ENCODE data around the gene DNAI1. TPM values are rescaled to one million over a fixed set of nuclear protein-coding genes. Genes with fewer than 3 reads are reported as not detected.
"Not testable (repeated sequence)": the region's sequence is repeated elsewhere in the genome, so short reads cannot be mapped to it uniquely, and the experiment has no call there.

DNAI1 gene
- total and polyA plus RNA-seq, 12 donors = 0.06 to 1.4 (median 0.28) TPM; not detected in 7

DNA sequence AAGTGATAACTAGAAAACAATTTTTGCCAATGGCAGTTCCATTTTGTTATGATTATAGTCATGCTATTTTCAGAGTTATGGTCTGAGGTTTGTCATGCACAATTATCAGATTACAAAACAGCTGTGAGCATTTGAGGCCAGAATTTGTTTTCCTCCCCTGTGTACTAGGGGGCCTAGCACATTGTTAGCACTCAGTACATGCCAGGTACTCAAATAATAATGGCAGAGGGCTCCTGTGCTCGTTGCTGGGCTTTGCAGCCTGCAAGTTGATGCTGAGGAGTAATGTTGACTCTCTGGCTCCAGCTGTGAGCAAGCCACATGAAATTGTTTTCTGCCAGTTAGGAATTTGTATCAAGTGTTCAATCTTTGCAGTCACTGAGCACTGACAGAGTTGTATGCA, 6.9 kb downstream of the DNAI1 start:
- no peaks in the 10 kb centered on the region for H3K27me3 ChIP-seq
- peak in 1 of 7 donors; percentile 18 for DNase-seq
- WGBS, 4 donors = 11 to 50% (median 37%) methylated on average over 1 of the region's 1 CpG
- H3K9me3 ChIP-seq (replicated peaks in 1 of 3) = no peaks in the 10 kb centered on the region
- no peak overlapping the region for H3K27ac ChIP-seq
- intact Hi-C loops (cut with DNase I) = no loop called here
- TF ChIP-seq POLR2A (IDR thresholded peaks at IDR 0.05) = no peak
- TF ChIP-seq, protein P1, sequence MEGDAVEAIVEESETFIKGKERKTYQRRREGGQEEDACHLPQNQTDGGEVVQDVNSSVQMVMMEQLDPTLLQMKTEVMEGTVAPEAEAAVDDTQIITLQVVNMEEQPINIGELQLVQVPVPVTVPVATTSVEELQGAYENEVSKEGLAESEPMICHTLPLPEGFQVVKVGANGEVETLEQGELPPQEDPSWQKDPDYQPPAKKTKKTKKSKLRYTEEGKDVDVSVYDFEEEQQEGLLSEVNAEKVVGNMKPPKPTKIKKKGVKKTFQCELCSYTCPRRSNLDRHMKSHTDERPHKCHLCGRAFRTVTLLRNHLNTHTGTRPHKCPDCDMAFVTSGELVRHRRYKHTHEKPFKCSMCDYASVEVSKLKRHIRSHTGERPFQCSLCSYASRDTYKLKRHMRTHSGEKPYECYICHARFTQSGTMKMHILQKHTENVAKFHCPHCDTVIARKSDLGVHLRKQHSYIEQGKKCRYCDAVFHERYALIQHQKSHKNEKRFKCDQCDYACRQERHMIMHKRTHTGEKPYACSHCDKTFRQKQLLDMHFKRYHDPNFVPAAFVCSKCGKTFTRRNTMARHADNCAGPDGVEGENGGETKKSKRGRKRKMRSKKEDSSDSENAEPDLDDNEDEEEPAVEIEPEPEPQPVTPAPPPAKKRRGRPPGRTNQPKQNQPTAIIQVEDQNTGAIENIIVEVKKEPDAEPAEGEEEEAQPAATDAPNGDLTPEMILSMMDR (IDR thresholded peaks at IDR 0.05) = no peak
- H3K4me3 ChIP-seq = no peak overlapping the region
- H3K4me1 ChIP-seq (replicated peaks in 1 of 2) = peaks cover 0 to 11% of the 10 kb centered on the region in 2 donors
- no peaks in the 10 kb centered on the region for H3K36me3 ChIP-seq (replicated peaks in 1 of 2)

DNA sequence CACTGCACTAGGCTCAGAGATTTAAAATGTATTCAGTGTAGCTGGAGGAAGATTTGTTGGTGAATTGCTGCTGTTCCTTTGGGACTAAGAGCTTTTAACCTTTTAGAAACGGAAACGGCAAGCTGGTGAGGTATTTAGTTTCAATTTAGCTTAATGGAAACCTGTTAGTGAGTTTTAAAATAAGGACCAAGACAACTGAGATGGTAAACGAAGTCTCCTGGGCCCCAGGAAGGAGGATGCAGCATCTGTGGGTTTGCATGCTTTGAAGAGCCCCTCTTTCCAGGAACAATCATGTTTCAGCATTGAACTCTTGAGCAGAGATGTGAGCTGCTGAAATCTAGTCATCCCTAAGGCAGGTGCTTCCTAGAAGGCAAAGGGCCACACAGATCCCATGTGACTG, 16.5 kb downstream of the DNAI1 start:
- intact Hi-C loops (cut with DNase I) = no loop called here
- TF ChIP-seq, protein P1 (IDR thresholded peaks at IDR 0.05) = no peak
- no peak for TF ChIP-seq POLR2A (IDR thresholded peaks at IDR 0.05)
- H3K4me1 ChIP-seq (replicated peaks in 1 of 2) = no peaks in the 10 kb centered on the region
- H3K36me3 ChIP-seq (replicated peaks in 1 of 2) = no peaks in the 10 kb centered on the region
- H3K9me3 ChIP-seq (replicated peaks in 1 of 3) = no peaks in the 10 kb centered on the region
- no peak overlapping the region for H3K27ac ChIP-seq
- 19 to 41% (median 33%) methylated on average over 3 of the region's 3 CpGs for WGBS, 4 donors
- no peaks in the 10 kb centered on the region for H3K27me3 ChIP-seq
- DNase-seq = no peak
- H3K4me3 ChIP-seq = no peak overlapping the region

DNA sequence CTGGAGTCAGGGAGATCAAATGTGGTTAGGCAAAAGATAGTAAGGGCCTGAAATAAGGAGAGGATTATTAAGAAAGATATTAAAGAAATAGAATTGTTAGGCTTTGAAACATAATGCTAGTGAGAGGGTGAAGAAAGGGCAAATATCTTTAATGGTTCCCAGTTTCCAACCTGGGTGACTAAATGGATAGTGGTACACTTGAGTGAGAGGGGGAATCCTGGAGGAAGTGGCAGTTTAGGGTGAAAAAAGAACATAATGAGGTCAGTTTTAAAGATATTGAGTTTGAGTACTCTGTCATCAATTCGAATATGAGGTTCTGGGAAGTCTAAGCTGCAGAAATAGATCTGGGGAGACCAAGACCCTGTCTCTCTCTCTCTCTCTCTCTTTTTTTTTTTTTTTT, 18.9 kb downstream of the DNAI1 start:
- Histone ChIP-seq H3K4me1 (replicated peaks in 1 of 2) (no peaks in the 10 kb centered on the region), H3K9me3 (replicated peaks in 1 of 3) (no peaks in the 10 kb centered on the region), H3K36me3 (replicated peaks in 1 of 2) (no peaks in the 10 kb centered on the region), H3K27ac (no peak overlapping the region), H3K27me3 (no peaks in the 10 kb centered on the region), H3K4me3 (no peak overlapping the region)
- DNase-seq = no peak
- intact Hi-C loops (cut with DNase I) = no loop called here
- 50 to 70% (median 64%) methylated on average over 1 of the region's 1 CpG for WGBS, 4 donors
- TF ChIP-seq POLR2A (IDR thresholded peaks at IDR 0.05) = no peak
- TF ChIP-seq, protein P1 (IDR thresholded peaks at IDR 0.05) = no peak

DNA sequence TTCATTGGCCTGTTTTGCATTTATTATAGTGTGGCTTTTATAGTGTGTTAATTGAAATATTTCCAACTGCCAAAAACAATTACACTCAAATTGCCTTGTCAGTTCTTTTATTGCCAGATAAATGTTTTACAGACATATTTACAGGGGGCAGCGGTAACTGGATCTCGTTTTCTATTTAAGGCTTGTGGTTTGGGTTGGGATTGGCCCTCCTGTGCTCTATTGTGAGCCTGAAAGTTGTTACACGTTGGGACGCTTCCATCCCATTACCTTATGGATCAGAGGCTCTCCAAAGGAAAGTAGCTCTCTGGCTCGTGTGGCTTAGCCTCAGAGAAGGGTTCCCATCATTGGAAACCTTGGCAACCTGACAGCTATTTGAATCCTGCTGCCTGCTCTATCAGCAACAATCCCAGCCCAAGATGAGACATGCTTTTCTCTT, 20.8 kb downstream of the DNAI1 start:
- 54 to 66% (median 62%) methylated on average over 5 of the region's 5 CpGs for WGBS, 4 donors
- Histone ChIP-seq H3K4me3 (no peak overlapping the region), H3K36me3 (replicated peaks in 1 of 2) (no peaks in the 10 kb centered on the region), H3K27ac (no peak overlapping the region), H3K9me3 (replicated peaks in 1 of 3) (no peaks in the 10 kb centered on the region), H3K4me1 (replicated peaks in 1 of 2) (no peaks in the 10 kb centered on the region), H3K27me3 (no peaks in the 10 kb centered on the region)
- no peak for DNase-seq
- intact Hi-C loops (cut with DNase I) = no loop called here
- TF ChIP-seq, protein P1 (IDR thresholded peaks at IDR 0.05) = no peak

DNA sequence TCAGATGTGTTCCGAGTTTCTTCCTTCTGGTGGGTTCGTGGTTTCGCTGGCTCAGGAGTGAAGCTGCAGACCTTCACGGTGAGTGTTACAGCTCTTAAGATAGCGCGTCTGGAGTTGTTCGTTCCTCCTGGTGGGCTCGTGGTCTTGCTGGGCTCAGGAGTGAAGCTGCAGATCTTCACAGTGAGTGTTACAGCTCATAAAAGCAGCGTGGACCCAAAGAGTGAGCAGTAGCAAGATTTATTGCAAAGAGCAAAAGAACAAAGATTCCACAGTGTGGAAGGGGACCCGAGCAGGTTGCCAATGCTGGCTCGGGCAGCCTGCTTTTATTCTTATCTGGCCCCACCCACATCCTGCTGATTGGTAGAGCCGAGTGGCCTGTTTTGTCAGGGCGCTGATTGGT, 23.0 kb downstream of the DNAI1 start:
- H3K4me3 ChIP-seq; H3K9me3 ChIP-seq (replicated peaks in 1 of 3); H3K36me3 ChIP-seq (replicated peaks in 1 of 2); H3K27ac ChIP-seq; intact Hi-C loops (cut with DNase I); H3K27me3 ChIP-seq; H3K4me1 ChIP-seq (replicated peaks in 1 of 2): not testable (repeated sequence)
- DNase-seq = peak in 1 of 7 donors; percentile 11
- 63 to 70% (median 68%) methylated on average over 11 to 13 of the region's 13 CpGs for WGBS, 4 donors

DNA sequence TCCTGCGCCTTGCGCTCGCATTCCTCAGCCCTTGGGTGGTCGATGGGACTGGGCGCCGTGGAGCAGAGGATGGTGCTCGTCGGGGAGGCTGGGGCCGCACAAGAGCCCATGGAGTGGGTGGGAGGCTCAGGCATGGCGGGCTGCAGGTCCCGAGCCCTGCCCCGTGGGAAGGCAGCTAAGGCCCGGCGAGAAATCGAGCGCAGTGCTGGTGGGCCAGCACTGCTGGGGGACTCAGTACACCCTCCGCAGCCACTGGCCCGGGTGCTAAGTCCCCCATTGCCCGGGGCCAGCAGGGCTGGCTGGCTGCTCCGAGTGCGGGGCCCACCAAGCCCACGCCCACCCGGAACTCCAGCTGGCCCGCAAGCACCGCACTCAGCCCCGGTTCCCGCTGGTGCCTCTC, 24.1 kb downstream of the DNAI1 start:
- H3K36me3 ChIP-seq (replicated peaks in 1 of 2); H3K27me3 ChIP-seq; H3K4me1 ChIP-seq (replicated peaks in 1 of 2); H3K4me3 ChIP-seq; intact Hi-C loops (cut with DNase I); H3K27ac ChIP-seq; DNase-seq; H3K9me3 ChIP-seq (replicated peaks in 1 of 3): not testable (repeated sequence)
- 92 to 97% (median 94%) methylated on average over 3 to 25 of the region's 27 CpGs for WGBS, 4 donors
